Measurements from ENCODE around the gene CLDN5. TPM values are rescaled to one million over a fixed set of nuclear protein-coding genes. Genes with fewer than 3 reads are reported as not detected.
"Not testable (repeated sequence)": the region's sequence is repeated elsewhere in the genome, so short reads cannot be mapped to it uniquely, and the experiment has no call there.

Gene CLDN5
- total and polyA plus RNA-seq, 7 experiments from 2014 or later, result 1.7 to 11.7 (median 4.4) TPM; not detected in 3

- no peaks in the 10 kb centered on the region for H3K27me3 ChIP-seq (ENCODE audit: control insufficient read depth in 2 of 2, insufficient read depth in 2 of 2, low read length in 2 of 2)
- H3K4me3 ChIP-seq (ENCODE audit: low read length), result no peak overlapping the region
- ChIA-PET CTCF (interaction anchor here (0.6 kb wide), 1 partner anchor 378 kb away, joined by 3 read pairs; no protein-coding TSS in a partner anchor), POLR2A (no interaction called here)
- Mint-ChIP-seq H3K27ac (peak overlapping the region in 1 of 9 donors; percentile 18), H3K4me1 (peaks cover 0 to 5% (median 4%) of the 10 kb centered on the region in 7 donors), H3K4me3 (no peak overlapping the region), H3K36me3 (no peaks in the 10 kb centered on the region), H3K27me3 (peaks cover 0 to 26% (median 0%) of the 10 kb centered on the region in 5 donors), H3K9me3 (no peaks in the 10 kb centered on the region)
- H3K36me3 ChIP-seq (ENCODE audit: control insufficient read depth in 2 of 3, insufficient read depth in 3 of 3, low read length in 3 of 3), result no peaks in the 10 kb centered on the region
- DNase-seq (no peak), ATAC-seq (no peak)
- no peak overlapping the region for H3K27ac ChIP-seq (ENCODE audit: low read depth, low read length)
- intact Hi-C loops (cut with micrococcal nuclease), result no loop called here
- no peaks in the 10 kb centered on the region for H3K9me3 ChIP-seq (ENCODE audit: control insufficient read depth in 2 of 3, low read length in 3 of 3)
- no peaks in the 10 kb centered on the region for H3K4me1 ChIP-seq (ENCODE audit: control insufficient read depth in 2 of 2, insufficient read depth in 2 of 2, low read length in 2 of 2)
Measured at GRCh38 chr22:19535001-19535400, 10.8 kb upstream of the CLDN5 start.

GRCh38 chr22:19533857-19534256, 9.6 kb upstream of the CLDN5 start:
- Histone ChIP-seq H3K27ac (ENCODE audit: low read depth, low read length) (no peak overlapping the region), H3K36me3 (ENCODE audit: control insufficient read depth in 2 of 3, insufficient read depth in 3 of 3, low read length in 3 of 3) (no peaks in the 10 kb centered on the region), H3K27me3 (ENCODE audit: control insufficient read depth in 2 of 2, insufficient read depth in 2 of 2, low read length in 2 of 2) (no peaks in the 10 kb centered on the region), H3K9me3 (ENCODE audit: control insufficient read depth in 2 of 3, low read length in 3 of 3) (no peaks in the 10 kb centered on the region), H3K4me1 (ENCODE audit: control insufficient read depth in 2 of 2, insufficient read depth in 2 of 2, low read length in 2 of 2) (no peaks in the 10 kb centered on the region), H3K4me3 (ENCODE audit: low read length) (no peak overlapping the region)
- H3K9me3 Mint-ChIP-seq, result no peaks in the 10 kb centered on the region
- peaks cover 0 to 5% (median 4%) of the 10 kb centered on the region in 7 donors for H3K4me1 Mint-ChIP-seq
- POLR2A ChIA-PET, result no interaction called here
- DNase-seq (no peak), ATAC-seq (no peak)
- H3K4me3 Mint-ChIP-seq, result no peak overlapping the region
- H3K27ac Mint-ChIP-seq, result no peak overlapping the region
- no peaks in the 10 kb centered on the region for H3K36me3 Mint-ChIP-seq
- CTCF ChIA-PET, result no interaction called here
- intact Hi-C loops (cut with micrococcal nuclease), result no loop called here
- peaks cover 0 to 21% (median 0%) of the 10 kb centered on the region in 5 donors for H3K27me3 Mint-ChIP-seq

GRCh38 chr22:19533049-19533626, 8.9 kb upstream of the CLDN5 start:
- no peaks in the 10 kb centered on the region for H3K4me1 ChIP-seq (ENCODE audit: control insufficient read depth in 2 of 2, insufficient read depth in 2 of 2, low read length in 2 of 2)
- H3K9me3 ChIP-seq (ENCODE audit: control insufficient read depth in 2 of 3, low read length in 3 of 3), result no peaks in the 10 kb centered on the region
- peaks cover 0 to 5% (median 4%) of the 10 kb centered on the region in 7 donors for H3K4me1 Mint-ChIP-seq
- ChIA-PET POLR2A (no interaction called here), CTCF (interaction anchor here (0.6 kb wide), 1 partner anchor 54 kb away, joined by 7 read pairs; no protein-coding TSS in a partner anchor)
- no peak overlapping the region for H3K27ac ChIP-seq (ENCODE audit: low read depth, low read length)
- H3K27ac Mint-ChIP-seq, result peak overlapping the region in 1 of 9 donors; percentile 8
- intact Hi-C loops (cut with micrococcal nuclease), result no loop called here
- no peak for DNase-seq
- no peak overlapping the region for H3K4me3 ChIP-seq (ENCODE audit: low read length)
- no peaks in the 10 kb centered on the region for H3K27me3 ChIP-seq (ENCODE audit: control insufficient read depth in 2 of 2, insufficient read depth in 2 of 2, low read length in 2 of 2)
- H3K36me3 ChIP-seq (ENCODE audit: control insufficient read depth in 2 of 3, insufficient read depth in 3 of 3, low read length in 3 of 3), result no peaks in the 10 kb centered on the region
- peaks cover 0 to 17% (median 0%) of the 10 kb centered on the region in 5 donors for H3K27me3 Mint-ChIP-seq
- H3K36me3 Mint-ChIP-seq, result no peaks in the 10 kb centered on the region
- ATAC-seq, result no peak
- H3K4me3 Mint-ChIP-seq, result no peak overlapping the region
- no peaks in the 10 kb centered on the region for H3K9me3 Mint-ChIP-seq

GRCh38 chr22:19531327-19531726, 7.1 kb upstream of the CLDN5 start:
- H3K36me3 Mint-ChIP-seq, result not testable (repeated sequence)

GRCh38 chr22:19530751-19531150, 6.5 kb upstream of the CLDN5 start:
- Mint-ChIP-seq H3K4me3 (no peak overlapping the region), H3K36me3 (peaks cover 0 to 5% (median 0%) of the 10 kb centered on the region in 5 donors), H3K9me3 (no peaks in the 10 kb centered on the region), H3K27me3 (peaks cover 4 to 26% (median 5%) of the 10 kb centered on the region in 5 donors), H3K4me1 (peaks cover 0 to 6% (median 4%) of the 10 kb centered on the region in 7 donors), H3K27ac (no peak overlapping the region)
- intact Hi-C loops (cut with micrococcal nuclease), result no loop called here
- H3K27me3 ChIP-seq (ENCODE audit: control insufficient read depth in 2 of 2, insufficient read depth in 2 of 2, low read length in 2 of 2), result no peaks in the 10 kb centered on the region
- H3K9me3 ChIP-seq (ENCODE audit: control insufficient read depth in 2 of 3, low read length in 3 of 3), result no peaks in the 10 kb centered on the region
- H3K4me3 ChIP-seq (ENCODE audit: low read length), result no peak overlapping the region
- DNase-seq (no peak), ATAC-seq (no peak)
- H3K27ac ChIP-seq (ENCODE audit: low read depth, low read length), result no peak overlapping the region
- no peaks in the 10 kb centered on the region for H3K4me1 ChIP-seq (ENCODE audit: control insufficient read depth in 2 of 2, insufficient read depth in 2 of 2, low read length in 2 of 2)
- POLR2A ChIA-PET, result no interaction called here
- no peaks in the 10 kb centered on the region for H3K36me3 ChIP-seq (ENCODE audit: control insufficient read depth in 2 of 3, insufficient read depth in 3 of 3, low read length in 3 of 3)
- CTCF ChIA-PET, result no interaction called here

More at GRCh38 chr22:19531327-19531726, 7.1 kb upstream of the CLDN5 start:
- H3K27me3 Mint-ChIP-seq, result peaks cover 0 to 20% (median 0%) of the 10 kb centered on the region in 5 donors
- H3K4me1 Mint-ChIP-seq; H3K4me3 ChIP-seq (ENCODE audit: low read length); DNase-seq; H3K27ac ChIP-seq (ENCODE audit: low read depth, low read length); H3K9me3 ChIP-seq (ENCODE audit: control insufficient read depth in 2 of 3, low read length in 3 of 3); POLR2A ChIA-PET; H3K27ac Mint-ChIP-seq; CTCF ChIA-PET; intact Hi-C loops (cut with micrococcal nuclease); H3K9me3 Mint-ChIP-seq; H3K27me3 ChIP-seq (ENCODE audit: control insufficient read depth in 2 of 2, insufficient read depth in 2 of 2, low read length in 2 of 2); H3K4me1 ChIP-seq (ENCODE audit: control insufficient read depth in 2 of 2, insufficient read depth in 2 of 2, low read length in 2 of 2); H3K4me3 Mint-ChIP-seq; ATAC-seq; H3K36me3 ChIP-seq (ENCODE audit: control insufficient read depth in 2 of 3, insufficient read depth in 3 of 3, low read length in 3 of 3): not testable (repeated sequence)

- DNase-seq (no peak), ATAC-seq (no peak)
- Histone ChIP-seq H3K36me3 (ENCODE audit: control insufficient read depth in 2 of 3, insufficient read depth in 3 of 3, low read length in 3 of 3) (no peaks in the 10 kb centered on the region), H3K4me3 (ENCODE audit: low read length) (no peak overlapping the region), H3K9me3 (ENCODE audit: control insufficient read depth in 2 of 3, low read length in 3 of 3) (no peaks in the 10 kb centered on the region), H3K27me3 (ENCODE audit: control insufficient read depth in 2 of 2, insufficient read depth in 2 of 2, low read length in 2 of 2) (no peaks in the 10 kb centered on the region), H3K4me1 (ENCODE audit: control insufficient read depth in 2 of 2, insufficient read depth in 2 of 2, low read length in 2 of 2) (no peaks in the 10 kb centered on the region), H3K27ac (ENCODE audit: low read depth, low read length) (no peak overlapping the region)
- Mint-ChIP-seq H3K4me3 (no peak overlapping the region), H3K36me3 (peaks cover 0 to 5% (median 0%) of the 10 kb centered on the region in 5 donors), H3K9me3 (no peaks in the 10 kb centered on the region), H3K27ac (peak overlapping the region in 1 of 9 donors; percentile 36), H3K27me3 (peaks cover 9 to 29% (median 9%) of the 10 kb centered on the region in 5 donors), H3K4me1 (peaks cover 2 to 8% (median 3%) of the 10 kb centered on the region in 7 donors)
- ChIA-PET CTCF (no interaction called here), POLR2A (no interaction called here)
- intact Hi-C loops (cut with micrococcal nuclease), result no loop called here
Measured at GRCh38 chr22:19529811-19530210, 5.6 kb upstream of the CLDN5 start.

- no peak for DNase-seq
Measured at GRCh38 chr22:19527861-19528417, 3.7 kb upstream of the CLDN5 start.

More at GRCh38 chr22:19527861-19528417, 3.7 kb upstream of the CLDN5 start:
- H3K4me1 Mint-ChIP-seq, result peaks cover 0 to 14% (median 7%) of the 10 kb centered on the region in 7 donors
- H3K4me3 Mint-ChIP-seq, result no peak overlapping the region
- no peaks in the 10 kb centered on the region for H3K36me3 ChIP-seq (ENCODE audit: control insufficient read depth in 2 of 3, insufficient read depth in 3 of 3, low read length in 3 of 3)
- ChIA-PET POLR2A (no interaction called here), CTCF (no interaction called here)
- H3K27me3 Mint-ChIP-seq, result peaks cover 12 to 33% (median 13%) of the 10 kb centered on the region in 5 donors
- no peaks in the 10 kb centered on the region for H3K27me3 ChIP-seq (ENCODE audit: control insufficient read depth in 2 of 2, insufficient read depth in 2 of 2, low read length in 2 of 2)
- no peaks in the 10 kb centered on the region for H3K9me3 ChIP-seq (ENCODE audit: control insufficient read depth in 2 of 3, low read length in 3 of 3)
- ATAC-seq, result no peak
- intact Hi-C loops (cut with micrococcal nuclease), result no loop called here
- H3K27ac ChIP-seq (ENCODE audit: low read depth, low read length), result no peak overlapping the region
- no peak overlapping the region for H3K27ac Mint-ChIP-seq
- no peaks in the 10 kb centered on the region for H3K9me3 Mint-ChIP-seq
- H3K36me3 Mint-ChIP-seq, result peaks cover 0 to 5% (median 0%) of the 10 kb centered on the region in 5 donors
- no peaks in the 10 kb centered on the region for H3K4me1 ChIP-seq (ENCODE audit: control insufficient read depth in 2 of 2, insufficient read depth in 2 of 2, low read length in 2 of 2)
- no peak overlapping the region for H3K4me3 ChIP-seq (ENCODE audit: low read length)
